ENCODE data around the gene MUC2. TPM values are rescaled to one million over a fixed set of nuclear protein-coding genes. Genes with fewer than 3 reads are reported as not detected.

Gene MUC2
- total RNA-seq, 1 donor from 2014 or later = not detected

DNA sequence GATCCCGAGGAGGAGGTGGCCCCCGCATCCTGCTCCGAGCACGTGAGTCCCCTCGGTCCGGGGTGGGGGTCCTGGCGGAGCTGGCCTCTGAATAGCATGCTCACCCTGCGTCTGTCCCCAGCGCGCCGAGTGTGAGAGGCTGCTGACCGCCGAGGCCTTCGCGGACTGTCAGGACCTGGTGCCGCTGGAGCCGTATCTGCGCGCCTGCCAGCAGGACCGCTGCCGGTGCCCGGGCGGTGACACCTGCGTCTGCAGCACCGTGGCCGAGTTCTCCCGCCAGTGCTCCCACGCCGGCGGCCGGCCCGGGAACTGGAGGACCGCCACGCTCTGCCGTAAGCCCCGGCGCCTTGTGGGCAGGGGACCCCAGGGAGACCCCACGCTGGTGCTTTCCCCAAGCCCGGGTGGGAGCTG, 3.5 kb downstream of the MUC2 start:
- no peaks in the 10 kb centered on the region for H3K36me3 ChIP-seq
- intact Hi-C loops (cut with DNase I) = no loop called here
- TF ChIP-seq, protein P1, sequence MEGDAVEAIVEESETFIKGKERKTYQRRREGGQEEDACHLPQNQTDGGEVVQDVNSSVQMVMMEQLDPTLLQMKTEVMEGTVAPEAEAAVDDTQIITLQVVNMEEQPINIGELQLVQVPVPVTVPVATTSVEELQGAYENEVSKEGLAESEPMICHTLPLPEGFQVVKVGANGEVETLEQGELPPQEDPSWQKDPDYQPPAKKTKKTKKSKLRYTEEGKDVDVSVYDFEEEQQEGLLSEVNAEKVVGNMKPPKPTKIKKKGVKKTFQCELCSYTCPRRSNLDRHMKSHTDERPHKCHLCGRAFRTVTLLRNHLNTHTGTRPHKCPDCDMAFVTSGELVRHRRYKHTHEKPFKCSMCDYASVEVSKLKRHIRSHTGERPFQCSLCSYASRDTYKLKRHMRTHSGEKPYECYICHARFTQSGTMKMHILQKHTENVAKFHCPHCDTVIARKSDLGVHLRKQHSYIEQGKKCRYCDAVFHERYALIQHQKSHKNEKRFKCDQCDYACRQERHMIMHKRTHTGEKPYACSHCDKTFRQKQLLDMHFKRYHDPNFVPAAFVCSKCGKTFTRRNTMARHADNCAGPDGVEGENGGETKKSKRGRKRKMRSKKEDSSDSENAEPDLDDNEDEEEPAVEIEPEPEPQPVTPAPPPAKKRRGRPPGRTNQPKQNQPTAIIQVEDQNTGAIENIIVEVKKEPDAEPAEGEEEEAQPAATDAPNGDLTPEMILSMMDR (IDR thresholded peaks at IDR 0.05) = no peak
- no peaks in the 10 kb centered on the region for H3K9me3 ChIP-seq
- no peaks in the 10 kb centered on the region for H3K27me3 ChIP-seq
- H3K27ac ChIP-seq = no peak overlapping the region
- H3K4me3 ChIP-seq = no peak overlapping the region
- no peak for ATAC-seq
- peaks cover 8% of the 10 kb centered on the region for H3K4me1 ChIP-seq
- peak; percentile 58 for DNase-seq

DNA sequence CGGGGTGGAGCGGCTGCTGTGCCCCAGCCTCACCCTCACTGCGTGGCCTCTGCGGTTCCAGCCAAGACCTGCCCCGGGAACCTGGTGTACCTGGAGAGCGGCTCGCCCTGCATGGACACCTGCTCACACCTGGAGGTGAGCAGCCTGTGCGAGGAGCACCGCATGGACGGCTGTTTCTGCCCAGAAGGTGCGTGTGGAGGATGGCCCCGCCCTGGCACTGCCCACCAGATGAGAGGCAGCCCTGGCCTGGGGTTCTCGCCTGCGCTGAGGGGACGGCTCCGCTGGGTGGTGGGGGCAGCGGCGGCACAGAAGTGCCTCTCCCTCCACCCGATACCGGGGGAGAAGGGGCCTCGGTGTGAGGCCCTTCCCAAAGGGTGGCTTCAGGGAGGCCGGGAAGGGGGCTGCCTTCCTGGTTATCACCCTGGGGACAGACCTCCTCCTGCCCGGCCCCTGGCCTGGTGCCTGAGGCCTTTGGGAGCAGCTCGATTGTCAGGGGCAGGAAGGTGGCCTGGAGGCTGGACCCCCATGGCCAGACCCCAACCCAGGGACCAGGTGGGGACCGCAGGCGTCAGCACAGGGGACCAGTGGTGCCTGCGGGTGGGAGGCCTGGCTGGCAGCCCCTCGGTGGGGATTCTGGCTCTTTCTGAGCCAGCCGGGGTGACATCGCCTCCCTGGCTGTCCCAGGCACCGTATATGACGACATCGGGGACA, 7.1 kb downstream of the MUC2 start:
- H3K4me3 ChIP-seq = no peak overlapping the region
- intact Hi-C loops (cut with DNase I) = no loop called here
- H3K9me3 ChIP-seq = no peaks in the 10 kb centered on the region
- no peaks in the 10 kb centered on the region for H3K27me3 ChIP-seq
- no peaks in the 10 kb centered on the region for H3K4me1 ChIP-seq
- TF ChIP-seq, protein P1 (IDR thresholded peaks at IDR 0.05) = no peak
- DNase-seq (peak; percentile 58), ATAC-seq (no peak)
- H3K27ac ChIP-seq = no peak overlapping the region
- H3K36me3 ChIP-seq = no peaks in the 10 kb centered on the region

DNA sequence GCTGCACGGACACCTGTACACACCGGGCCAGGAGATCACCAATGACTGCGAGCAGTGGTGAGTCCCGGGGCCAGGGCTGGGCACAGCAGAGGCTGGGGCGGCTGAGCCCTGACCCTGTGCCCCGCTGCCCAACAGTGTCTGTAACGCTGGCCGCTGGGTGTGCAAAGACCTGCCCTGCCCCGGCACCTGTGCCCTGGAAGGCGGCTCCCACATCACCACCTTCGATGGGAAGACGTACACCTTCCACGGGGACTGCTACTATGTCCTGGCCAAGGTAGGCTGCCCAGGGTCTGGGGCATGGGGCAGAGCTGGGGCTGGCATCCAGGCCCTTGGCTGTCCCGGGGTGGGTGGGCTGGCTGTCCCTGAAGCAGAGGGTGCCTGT, 7.7 kb downstream of the MUC2 start:
- no peak overlapping the region for H3K27ac ChIP-seq
- H3K27me3 ChIP-seq = no peaks in the 10 kb centered on the region
- intact Hi-C loops (cut with DNase I) = no loop called here
- H3K9me3 ChIP-seq = no peaks in the 10 kb centered on the region
- ATAC-seq (no peak), DNase-seq (peak; percentile 53)
- H3K4me1 ChIP-seq = no peaks in the 10 kb centered on the region
- TF ChIP-seq, protein P1 (IDR thresholded peaks at IDR 0.05) = no peak
- no peaks in the 10 kb centered on the region for H3K36me3 ChIP-seq
- H3K4me3 ChIP-seq = no peak overlapping the region

DNA sequence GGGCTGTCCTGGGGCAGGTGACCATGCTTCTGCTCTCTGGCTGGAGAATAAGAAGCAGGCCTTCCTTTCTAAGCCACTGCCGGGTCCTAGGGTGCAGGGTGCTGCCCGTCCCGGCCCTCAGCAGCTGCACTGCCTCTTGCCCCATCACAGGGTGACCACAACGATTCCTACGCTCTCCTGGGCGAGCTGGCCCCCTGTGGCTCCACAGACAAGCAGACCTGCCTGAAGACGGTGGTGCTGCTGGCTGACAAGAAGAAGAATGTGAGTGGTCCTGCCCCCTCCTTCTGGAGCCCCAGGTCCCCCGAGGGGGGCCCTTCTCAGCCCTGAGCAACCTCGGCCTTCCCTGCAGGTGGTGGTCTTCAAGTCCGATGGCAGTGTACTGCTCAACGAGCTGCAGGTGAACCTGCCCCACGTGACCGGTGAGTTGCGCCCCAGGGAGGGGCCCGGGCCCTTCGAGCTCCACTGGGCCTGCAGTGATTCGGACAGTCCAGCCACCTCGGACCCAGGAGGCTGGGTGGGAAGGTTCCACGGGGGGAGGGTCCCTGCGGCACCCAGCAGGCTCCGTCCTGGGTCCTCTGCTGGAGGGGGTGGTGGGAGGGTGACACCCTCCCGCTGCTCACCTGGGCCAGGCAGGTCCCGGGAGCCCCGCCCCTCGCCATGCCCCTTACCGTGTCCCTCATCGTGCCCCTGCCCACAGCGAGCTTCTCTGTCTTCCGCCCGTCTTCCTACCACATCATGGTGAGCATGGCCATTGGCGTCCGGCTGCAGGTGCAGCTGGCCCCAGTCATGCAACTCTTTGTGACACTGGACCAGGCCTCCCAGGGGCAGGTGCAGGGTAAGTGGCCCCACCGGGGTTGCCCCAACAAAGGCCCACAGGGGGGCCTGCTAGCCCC, 8.3 kb downstream of the MUC2 start:
- ATAC-seq (no peak), DNase-seq (peak; percentile 58)
- Histone ChIP-seq H3K36me3 (no peaks in the 10 kb centered on the region), H3K27ac (no peak overlapping the region), H3K27me3 (no peaks in the 10 kb centered on the region), H3K4me1 (no peaks in the 10 kb centered on the region), H3K9me3 (no peaks in the 10 kb centered on the region), H3K4me3 (no peak overlapping the region)
- intact Hi-C loops (cut with DNase I) = no loop called here
- TF ChIP-seq, protein P1 (IDR thresholded peaks at IDR 0.05) = no peak

DNA sequence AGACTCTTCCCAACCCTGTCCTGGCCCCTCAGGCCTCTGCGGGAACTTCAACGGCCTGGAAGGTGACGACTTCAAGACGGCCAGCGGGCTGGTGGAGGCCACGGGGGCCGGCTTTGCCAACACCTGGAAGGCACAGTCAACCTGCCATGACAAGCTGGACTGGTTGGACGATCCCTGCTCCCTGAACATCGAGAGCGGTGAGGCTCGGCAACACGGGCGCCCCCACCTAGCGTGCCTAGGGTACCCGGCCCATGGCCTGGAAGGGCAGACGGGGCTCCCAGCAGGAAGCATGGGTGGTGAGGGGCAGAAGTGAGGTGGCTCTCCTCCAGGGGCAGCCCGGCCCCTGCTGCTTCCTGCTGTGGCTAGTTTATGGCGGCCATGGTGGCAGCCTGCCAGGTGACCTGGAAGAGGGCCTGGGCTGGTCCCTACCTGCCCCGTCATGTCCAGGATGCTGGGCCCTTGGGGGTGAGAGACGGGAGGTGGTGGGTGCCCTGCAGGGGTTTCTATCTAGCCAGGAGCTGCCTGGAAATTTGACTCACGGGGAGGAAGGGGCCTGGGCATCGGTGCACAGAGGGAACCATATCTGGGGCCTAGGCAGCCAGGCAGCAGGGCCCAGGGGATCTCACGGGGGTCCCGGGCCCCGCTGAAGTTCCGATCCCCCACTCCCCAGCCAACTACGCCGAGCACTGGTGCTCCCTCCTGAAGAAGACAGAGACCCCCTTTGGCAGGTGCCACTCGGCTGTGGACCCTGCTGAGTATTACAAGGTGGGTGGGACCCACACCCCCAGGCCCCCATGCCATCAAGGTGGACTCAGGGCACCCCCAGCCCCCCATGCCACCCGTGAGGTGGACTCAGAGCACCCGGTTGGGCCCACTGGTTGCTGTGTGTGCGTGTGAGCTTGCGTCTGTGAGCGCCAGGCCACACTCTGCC, 9.2 kb downstream of the MUC2 start:
- Histone ChIP-seq H3K27me3 (no peaks in the 10 kb centered on the region), H3K4me1 (no peaks in the 10 kb centered on the region), H3K4me3 (no peak overlapping the region), H3K27ac (no peak overlapping the region), H3K36me3 (no peaks in the 10 kb centered on the region), H3K9me3 (no peaks in the 10 kb centered on the region)
- ATAC-seq = no peak
- intact Hi-C loops (cut with DNase I) = no loop called here
- DNase-seq = peak; percentile 62
- TF ChIP-seq, protein P1 (IDR thresholded peaks at IDR 0.05) = no peak
